Prostate gland (tissue), 2 donors: ENCODE data around the gene ZNF782.

Source experiments
- POLR2A ChIP-seq: fragments of 450-650 bp; IDR thresholded peaks from one replicate; pipeline ENCODE4 v1.6.1; 2016; ENCODE audit warnings: antibody characterized with exemption, mild to moderate bottlenecking
- POLR2AphosphoS5 ChIP-seq: sonication (generic); formaldehyde crosslinking; IDR thresholded peaks from one replicate; pipeline ENCODE4 v1.6.1; 2017; ENCODE audit warnings: antibody characterized with exemption
- TF ChIP-seq, protein P1 (sequence below), 4 experiments: fragments of 200-600 bp in 2 of 4; fragments of 450-650 bp in 2 of 4; sonication (generic) in 2 of 4; IDR thresholded peaks; 1 replicate in 3 of 4; 2 replicates in 1 of 4; pipeline ENCODE4 v1.5.1; 2016 to 2019; ENCODE audit warnings: antibody characterized with exemption in 4 of 4, mild to moderate bottlenecking in 2 of 4, moderate library complexity in 2 of 4

DNA sequence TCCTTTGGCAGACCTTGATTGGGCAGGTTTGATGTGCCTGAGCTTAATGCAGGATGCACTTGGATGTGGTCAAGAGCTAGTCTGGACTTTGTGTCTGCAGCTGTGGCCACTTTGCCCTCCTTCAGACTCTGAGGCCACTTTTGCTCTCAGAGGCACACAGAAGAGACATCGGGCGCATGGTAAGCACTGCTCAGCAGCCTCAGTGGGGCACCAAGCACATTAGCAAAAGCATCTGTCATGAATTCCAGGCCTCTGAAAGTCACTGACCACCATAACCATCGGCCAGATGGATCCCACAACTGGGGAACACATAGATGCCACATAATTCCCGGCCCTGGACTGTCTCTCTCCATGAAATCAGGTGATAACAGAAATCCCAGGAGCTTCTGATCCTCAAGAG, 34.3 kb upstream of the ZNF782 start:
- TF ChIP-seq, protein P1, sequence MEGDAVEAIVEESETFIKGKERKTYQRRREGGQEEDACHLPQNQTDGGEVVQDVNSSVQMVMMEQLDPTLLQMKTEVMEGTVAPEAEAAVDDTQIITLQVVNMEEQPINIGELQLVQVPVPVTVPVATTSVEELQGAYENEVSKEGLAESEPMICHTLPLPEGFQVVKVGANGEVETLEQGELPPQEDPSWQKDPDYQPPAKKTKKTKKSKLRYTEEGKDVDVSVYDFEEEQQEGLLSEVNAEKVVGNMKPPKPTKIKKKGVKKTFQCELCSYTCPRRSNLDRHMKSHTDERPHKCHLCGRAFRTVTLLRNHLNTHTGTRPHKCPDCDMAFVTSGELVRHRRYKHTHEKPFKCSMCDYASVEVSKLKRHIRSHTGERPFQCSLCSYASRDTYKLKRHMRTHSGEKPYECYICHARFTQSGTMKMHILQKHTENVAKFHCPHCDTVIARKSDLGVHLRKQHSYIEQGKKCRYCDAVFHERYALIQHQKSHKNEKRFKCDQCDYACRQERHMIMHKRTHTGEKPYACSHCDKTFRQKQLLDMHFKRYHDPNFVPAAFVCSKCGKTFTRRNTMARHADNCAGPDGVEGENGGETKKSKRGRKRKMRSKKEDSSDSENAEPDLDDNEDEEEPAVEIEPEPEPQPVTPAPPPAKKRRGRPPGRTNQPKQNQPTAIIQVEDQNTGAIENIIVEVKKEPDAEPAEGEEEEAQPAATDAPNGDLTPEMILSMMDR (IDR thresholded peaks at IDR 0.05) = no peak
- TF ChIP-seq POLR2A (no peak), POLR2AphosphoS5 (no peak)
